ENCODE measurements around the gene CENPP.

DNA sequence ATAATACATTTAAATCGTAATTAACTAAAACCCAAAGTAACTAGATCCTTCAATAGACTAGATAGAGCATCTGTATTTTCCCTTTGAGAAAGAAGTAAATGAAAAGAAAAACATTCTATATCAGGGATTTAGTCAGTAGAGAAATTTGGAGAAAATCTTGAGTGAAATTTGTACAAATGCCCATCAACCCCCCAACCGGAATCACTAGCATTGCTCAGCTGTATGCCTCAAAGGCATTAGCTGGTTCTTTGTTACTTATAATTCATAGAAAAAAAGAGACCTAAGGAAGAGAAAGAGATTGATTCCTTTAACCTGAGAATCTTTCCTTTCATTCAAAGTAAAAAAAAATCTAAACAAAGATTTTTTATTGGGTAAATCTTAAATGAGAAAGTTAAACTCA, 97.9 kb downstream of the CENPP start:
- TF ChIP-seq SUZ12 (IDR thresholded peaks at IDR 0.05; ENCODE audit: extremely low read depth, insufficient read depth, insufficient read length) (no peak), ZNF274 (IDR thresholded peaks at IDR 0.05; ENCODE audit: low read depth, low read length) (no peak)
